DOHH2 (cell line): ENCODE results near the gene OR6B2.

Source experiments
- H3F3A ChIP-seq: fragments of 200-600 bp; sonication (generic), shearing (Covaris generic); 2 replicates; pipeline ENCODE4 v1.6.0; 2016; ENCODE audit warnings: antibody characterized with exemption, mild to moderate bottlenecking; ENCODE audit not compliant: control insufficient read depth, insufficient read depth
- H3K27ac ChIP-seq: fragments of 200-600 bp; sonication (generic); 2 replicates; pipeline ENCODE4 v1.5.1; 2014; ENCODE audit warnings: low read depth, mild to moderate bottlenecking, low read length, moderate library complexity
- H3K27me3 ChIP-seq: fragments of 200-600 bp; sonication (generic); 2 replicates; pipeline ENCODE4 v1.6.1; 2014; ENCODE audit warnings: mild to moderate bottlenecking, low read length, mixed read lengths; ENCODE audit not compliant: control insufficient read depth
- H3K36me3 ChIP-seq: fragments of 200-600 bp; sonication (generic); 2 replicates; pipeline ENCODE4 v1.6.1; 2014; ENCODE audit warnings: mild to moderate bottlenecking, low read length, moderate library complexity, mixed read lengths; ENCODE audit not compliant: control insufficient read depth
- H3K4me1 ChIP-seq: fragments of 200-600 bp; sonication (generic); 2 replicates; pipeline ENCODE4 v1.6.1; 2014; ENCODE audit warnings: mild to moderate bottlenecking, low read length, mixed read lengths; ENCODE audit not compliant: control insufficient read depth
- H3K4me2 ChIP-seq: fragments of 200-600 bp; sonication (generic); 2 replicates; pipeline ENCODE4 v1.6.0; 2014; ENCODE audit warnings: mild to moderate bottlenecking, low read length, moderate library complexity
- H3K4me3 ChIP-seq: fragments of 200-600 bp; sonication (generic); 2 replicates; pipeline ENCODE4 v1.5.1; 2014; ENCODE audit warnings: mild to moderate bottlenecking, low read length, mixed read lengths
- H3K79me2 ChIP-seq: fragments of 200-600 bp; sonication (generic); 2 replicates; pipeline ENCODE4 v1.6.1; 2014; ENCODE audit warnings: mild to moderate bottlenecking, low read length, mixed read lengths; ENCODE audit not compliant: control insufficient read depth
- H3K9me2 ChIP-seq: fragments of 200-600 bp; sonication (generic); replicated peaks from 2 replicates; pipeline ENCODE4 v1.6.1; 2014; ENCODE audit warnings: mild to moderate bottlenecking, low read length, mixed read lengths; ENCODE audit not compliant: control insufficient read depth
- H3K9me3 ChIP-seq: fragments of 200-600 bp; sonication (generic); 2 replicates; pipeline ENCODE4 v1.6.1; 2014; ENCODE audit warnings: antibody characterized with exemption, low read length, mixed read lengths; ENCODE audit not compliant: control insufficient read depth, insufficient read depth
- H4K20me1 ChIP-seq: fragments of 200-600 bp; sonication (generic); 2 replicates; pipeline ENCODE4 v1.6.0; 2014; ENCODE audit warnings: low read depth, mild to moderate bottlenecking, antibody characterized with exemption, low read length, moderate library complexity; ENCODE audit not compliant: control insufficient read depth, insufficient read depth
- CTCF ChIP-seq: fragments of 200-600 bp; sonication (generic); IDR thresholded peaks from one replicate; pipeline ENCODE4 v1.5.1; 2014; ENCODE audit warnings: antibody characterized with exemption, mild to moderate bottlenecking, low read depth, low read length; ENCODE audit not compliant: poor library complexity, severe bottlenecking
- EZH2phosphoT487 ChIP-seq: fragments of 200-600 bp; sonication (generic); IDR thresholded peaks from 2 replicates; pipeline ENCODE4 v1.6.1; 2017; ENCODE audit warnings: borderline replicate concordance, mild to moderate bottlenecking, antibody characterized with exemption, low read length, moderate library complexity, mixed read lengths

The OR6B2 gene

DNA sequence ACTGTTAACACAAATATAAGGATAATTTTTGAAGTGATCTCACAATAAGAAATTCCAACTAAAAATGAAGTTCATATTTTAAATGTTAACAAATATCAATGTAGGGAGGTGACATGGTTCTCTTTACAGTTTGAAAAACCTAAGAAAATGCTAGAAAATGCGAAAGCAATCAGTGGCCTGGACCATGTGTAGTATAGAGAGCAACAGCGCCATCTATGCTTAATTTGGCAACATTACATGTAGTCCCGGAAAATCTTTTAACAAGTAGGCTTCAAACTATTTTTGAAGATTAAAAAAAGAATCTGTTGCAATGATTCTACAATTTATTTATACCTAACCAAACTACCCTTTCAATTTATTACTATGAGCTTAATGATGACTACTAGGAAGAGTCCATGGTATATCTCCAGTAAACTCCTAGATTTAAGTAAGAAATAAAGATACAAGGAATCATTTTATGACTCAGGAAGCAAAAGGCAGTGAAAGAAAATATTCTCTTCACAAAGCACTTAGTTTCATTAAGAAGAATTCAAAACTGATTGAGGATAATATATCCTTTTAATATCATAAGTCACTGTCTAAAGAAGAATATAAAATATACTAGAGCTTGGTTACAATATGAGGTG, 38.4 kb downstream of the OR6B2 start:
- no peaks in the 10 kb centered on the region for H3K9me2 ChIP-seq
- no peaks in the 10 kb centered on the region for H3K4me1 ChIP-seq
- H3K79me2 ChIP-seq, result no peaks in the 10 kb centered on the region
- H3F3A ChIP-seq, result peaks cover 6% of the 10 kb centered on the region; the same call in 1 of the 2 replicates
- no peaks in the 10 kb centered on the region for H4K20me1 ChIP-seq
- no peak overlapping the region for H3K4me2 ChIP-seq
- H3K9me3 ChIP-seq, result no peaks in the 10 kb centered on the region
- H3K4me3 ChIP-seq, result no peak overlapping the region
- H3K36me3 ChIP-seq, result peaks cover 50% of the 10 kb centered on the region
- TF ChIP-seq CTCF, result peak; percentile 78
- TF ChIP-seq EZH2phosphoT487, result no peak
- no peak overlapping the region for H3K27ac ChIP-seq
- H3K27me3 ChIP-seq, result no peaks in the 10 kb centered on the region

DNA sequence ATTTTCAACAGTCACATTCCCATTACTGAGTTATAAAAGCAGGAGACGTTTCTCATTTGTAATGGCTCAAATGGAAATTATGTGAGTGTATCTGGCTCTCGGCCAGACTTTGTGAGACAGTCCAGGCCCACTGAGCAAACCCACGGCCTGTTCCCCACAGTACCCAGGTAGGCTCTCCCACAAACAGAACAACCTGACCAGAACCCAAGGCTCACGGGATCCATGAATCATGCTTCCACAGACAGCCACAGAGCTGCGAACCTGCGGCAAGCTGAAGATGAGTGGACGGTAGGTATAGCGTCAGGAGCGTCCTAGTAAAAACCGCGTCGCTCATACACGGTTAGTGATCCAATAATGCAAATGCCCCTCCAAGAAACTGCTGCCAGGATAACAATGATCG, 39.3 kb downstream of the OR6B2 start:
- Histone ChIP-seq H3K4me2 (no peak overlapping the region), H4K20me1 (no peaks in the 10 kb centered on the region), H3K9me2 (no peaks in the 10 kb centered on the region), H3F3A (peaks cover 6% of the 10 kb centered on the region; the same call in 1 of the 2 replicates), H3K79me2 (no peaks in the 10 kb centered on the region), H3K4me3 (no peak overlapping the region), H3K4me1 (no peaks in the 10 kb centered on the region), H3K36me3 (peaks cover 57% of the 10 kb centered on the region), H3K27me3 (no peaks in the 10 kb centered on the region), H3K27ac (no peak overlapping the region), H3K9me3 (no peaks in the 10 kb centered on the region)
- TF ChIP-seq CTCF (no peak), EZH2phosphoT487 (no peak)

DNA sequence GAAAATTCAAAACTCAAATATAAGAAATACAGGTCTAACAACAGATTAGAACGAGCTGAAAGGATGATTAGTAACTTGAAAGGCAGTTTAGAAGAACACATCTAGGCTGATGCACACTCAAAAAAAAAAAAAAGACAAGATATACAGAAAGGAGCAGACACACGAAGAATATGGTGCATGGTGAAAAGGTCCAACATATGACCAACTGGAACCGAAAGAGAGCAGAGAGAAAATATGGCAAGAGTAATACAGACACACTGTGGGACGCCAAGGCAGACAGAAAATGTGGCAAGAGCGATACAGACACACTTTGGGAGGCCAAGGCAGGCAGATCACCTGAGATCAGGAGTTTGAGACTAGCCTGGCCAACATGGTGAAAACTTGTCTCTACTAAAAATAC, 44.9 kb downstream of the OR6B2 start:
- no peaks in the 10 kb centered on the region for H3K4me1 ChIP-seq
- no peaks in the 10 kb centered on the region for H3K27me3 ChIP-seq
- no peak for TF ChIP-seq CTCF
- TF ChIP-seq EZH2phosphoT487, result no peak
- H3K9me3 ChIP-seq, result no peaks in the 10 kb centered on the region
- H4K20me1 ChIP-seq, result no peaks in the 10 kb centered on the region
- H3K27ac ChIP-seq, result no peak overlapping the region
- H3K79me2 ChIP-seq, result no peaks in the 10 kb centered on the region; the same call in 1 of the 2 replicates
- H3K9me2 ChIP-seq, result no peaks in the 10 kb centered on the region
- H3F3A ChIP-seq, result no peaks in the 10 kb centered on the region
- H3K4me2 ChIP-seq, result no peak overlapping the region
- H3K4me3 ChIP-seq, result no peak overlapping the region
- H3K36me3 ChIP-seq, result peaks cover 71% of the 10 kb centered on the region
